Panc1 (cell line): Measurements from ENCODE around the gene SHLD1.

ENCODE experiments used
- CTCF ChIP-seq: fragments of 450-650 bp; IDR thresholded peaks from 2 replicates; pipeline ENCODE4 v1.5.1; 2017; ENCODE audit warnings: mild to moderate bottlenecking
- POLR2AphosphoS5 ChIP-seq: IDR thresholded peaks from 2 replicates; pipeline ENCODE4 v1.6.1; 2012; ENCODE audit warnings: mild to moderate bottlenecking, low read depth, low read length, moderate library complexity
- SIN3A ChIP-seq: IDR thresholded peaks from 2 replicates; pipeline ENCODE4 v1.6.1; 2012; ENCODE audit warnings: low read depth, mild to moderate bottlenecking, low read length, moderate library complexity, borderline replicate concordance; ENCODE audit not compliant: insufficient read depth

GRCh38 chr20:5719861-5720403 lies 30.3 kb upstream of the SHLD1 start:
- TF ChIP-seq CTCF, result no peak
- TF ChIP-seq SIN3A, result no peak
- no peak for TF ChIP-seq POLR2AphosphoS5
